ENCODE measurements around the gene PRSS2.

GRCh38 chr7:142815134-142815533 is 44.4 kb downstream of the PRSS2 start:
- TF ChIP-seq FOXP2 (optimal IDR thresholded peaks at IDR 0.05; ENCODE audit: borderline replicate concordance, extremely low read depth, extremely low read length, insufficient read depth): no peak
- no peak for TF ChIP-seq REST (IDR thresholded peaks at IDR 0.05; ENCODE audit: insufficient read depth in 1 of 2, low read depth in 2 of 2, low read length in 2 of 2)
- TF ChIP-seq POLR2AphosphoS5 (IDR thresholded peaks at IDR 0.05; ENCODE audit: low read depth, low read length): no peak
